ENCODE measurements around the gene PPP2R5C. TPM values are rescaled to one million over a fixed set of nuclear protein-coding genes. Genes with fewer than 3 reads are reported as not detected.

Gene PPP2R5C
- total and polyA plus RNA-seq, 11 donors: 99.4 to 248 (median 204) TPM

DNA sequence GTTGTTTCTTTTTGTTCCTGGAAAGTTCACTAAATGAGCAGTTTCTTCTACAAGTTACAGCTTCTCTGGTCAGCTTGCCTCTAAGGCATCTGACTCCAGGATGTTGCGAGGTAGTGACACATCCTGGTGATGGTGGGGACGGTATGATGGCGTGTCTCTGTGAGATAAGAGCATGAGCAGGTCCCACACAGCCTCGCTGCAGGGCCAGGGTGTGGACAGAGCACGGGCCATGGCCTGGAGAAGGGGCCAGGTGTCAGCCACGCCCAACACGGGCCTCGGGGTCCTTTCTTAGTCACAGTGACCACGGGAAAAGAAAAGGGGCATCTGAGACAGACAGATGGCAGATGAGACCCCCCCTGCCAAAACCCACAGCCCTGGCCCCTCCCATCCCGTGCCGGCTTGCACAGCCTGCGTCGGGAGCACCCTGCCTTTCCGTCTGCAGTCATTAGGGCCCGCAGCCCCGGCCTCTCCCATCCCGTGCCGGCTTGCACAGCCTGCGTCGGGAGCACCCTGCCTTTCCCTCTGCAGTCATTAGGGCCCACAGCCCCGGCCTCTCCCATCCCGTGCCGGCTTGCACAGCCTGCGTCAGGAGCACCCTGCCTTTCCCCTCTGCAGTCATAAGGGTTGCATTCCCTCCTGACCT lies 123.5 kb downstream of the PPP2R5C start:
- no peak overlapping the region for H3K4me3 ChIP-seq
- H3K9me3 ChIP-seq: peaks cover 0 to 14% (median 0%) of the 10 kb centered on the region in 12 donors
- no peak for DNase-seq
- H3K36me3 ChIP-seq: peaks cover 4 to 84% (median 75%) of the 10 kb centered on the region in 9 donors
- peak in 1 of 4 donors; percentile 16 for ATAC-seq
- intact Hi-C loops (cut with DNase I): loop anchor here in 4 of 10 donors (5.0 to 10.0 kb wide), 5 partner anchors 60 to 113 kb away; no protein-coding TSS in a partner anchor
- peaks cover 0 to 4% (median 2%) of the 10 kb centered on the region in 12 donors for H3K4me1 ChIP-seq
- H3K27me3 ChIP-seq: no peaks in the 10 kb centered on the region
- peak overlapping the region in 4 of 12 donors; percentile 15 to 34 (median 18) for H3K27ac ChIP-seq
- TF ChIP-seq, protein P1, sequence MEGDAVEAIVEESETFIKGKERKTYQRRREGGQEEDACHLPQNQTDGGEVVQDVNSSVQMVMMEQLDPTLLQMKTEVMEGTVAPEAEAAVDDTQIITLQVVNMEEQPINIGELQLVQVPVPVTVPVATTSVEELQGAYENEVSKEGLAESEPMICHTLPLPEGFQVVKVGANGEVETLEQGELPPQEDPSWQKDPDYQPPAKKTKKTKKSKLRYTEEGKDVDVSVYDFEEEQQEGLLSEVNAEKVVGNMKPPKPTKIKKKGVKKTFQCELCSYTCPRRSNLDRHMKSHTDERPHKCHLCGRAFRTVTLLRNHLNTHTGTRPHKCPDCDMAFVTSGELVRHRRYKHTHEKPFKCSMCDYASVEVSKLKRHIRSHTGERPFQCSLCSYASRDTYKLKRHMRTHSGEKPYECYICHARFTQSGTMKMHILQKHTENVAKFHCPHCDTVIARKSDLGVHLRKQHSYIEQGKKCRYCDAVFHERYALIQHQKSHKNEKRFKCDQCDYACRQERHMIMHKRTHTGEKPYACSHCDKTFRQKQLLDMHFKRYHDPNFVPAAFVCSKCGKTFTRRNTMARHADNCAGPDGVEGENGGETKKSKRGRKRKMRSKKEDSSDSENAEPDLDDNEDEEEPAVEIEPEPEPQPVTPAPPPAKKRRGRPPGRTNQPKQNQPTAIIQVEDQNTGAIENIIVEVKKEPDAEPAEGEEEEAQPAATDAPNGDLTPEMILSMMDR (IDR thresholded peaks at IDR 0.05): no peak
- no peak for TF ChIP-seq POLR2A (IDR thresholded peaks at IDR 0.05)
- 93 to 96% (median 94%) methylated on average over 22 to 24 of the region's 24 CpGs for WGBS, 4 donors

- Histone ChIP-seq H3K4me1 (peaks cover 0 to 4% (median 0%) of the 10 kb centered on the region in 12 donors), H3K27ac (peak overlapping the region in 1 of 12 donors; percentile 3), H3K4me3 (no peak overlapping the region), H3K36me3 (peaks cover 4 to 100% (median 92%) of the 10 kb centered on the region in 9 donors), H3K9me3 (peaks cover 0 to 14% (median 0%) of the 10 kb centered on the region in 12 donors), H3K27me3 (no peaks in the 10 kb centered on the region)
- DNase-seq: no peak
- WGBS, 4 donors: 71 to 83% (median 79%) methylated on average over 7 to 11 of the region's 11 CpGs
- intact Hi-C loops (cut with DNase I): loop anchor here in 4 of 10 donors (5.0 to 10.0 kb wide), 5 partner anchors 62 to 115 kb away; no protein-coding TSS in a partner anchor
- ATAC-seq: peak in 3 of 4 donors; percentile 6 to 8 (median 7)
- no peak for TF ChIP-seq POLR2A (IDR thresholded peaks at IDR 0.05)
- TF ChIP-seq, protein P1 (IDR thresholded peaks at IDR 0.05): no peak
Observed at GRCh38 chr14:101887219-101887618, 125.7 kb downstream of the PPP2R5C start.

GRCh38 chr14:101888182-101888581 lies 126.7 kb downstream of the PPP2R5C start:
- 70 to 83% (median 77%) methylated on average over 10 of the region's 10 CpGs for WGBS, 4 donors
- H3K27me3 ChIP-seq: no peaks in the 10 kb centered on the region
- H3K27ac ChIP-seq: no peak overlapping the region

More at GRCh38 chr14:101888182-101888581, 126.7 kb downstream of the PPP2R5C start:
- TF ChIP-seq, protein P1 (IDR thresholded peaks at IDR 0.05): no peak
- no peak for TF ChIP-seq POLR2A (IDR thresholded peaks at IDR 0.05)
- ATAC-seq: peak in 3 of 4 donors; percentile 9 to 27 (median 22)
- intact Hi-C loops (cut with DNase I): loop anchor here in 4 of 10 donors (5.0 to 10.0 kb wide), 5 partner anchors 63 to 116 kb away; no protein-coding TSS in a partner anchor
- Histone ChIP-seq H3K36me3 (peaks cover 4 to 100% (median 92%) of the 10 kb centered on the region in 9 donors), H3K9me3 (peaks cover 0 to 14% (median 0%) of the 10 kb centered on the region in 12 donors), H3K4me3 (no peak overlapping the region), H3K4me1 (peaks cover 0 to 4% (median 0%) of the 10 kb centered on the region in 12 donors)
- no peak for DNase-seq
